Measurements from ENCODE around the gene LZTS3.
A peak's percentile ranks its signal among the peaks of the same experiment; 100 is the strongest.

Gene LZTS3

DNA sequence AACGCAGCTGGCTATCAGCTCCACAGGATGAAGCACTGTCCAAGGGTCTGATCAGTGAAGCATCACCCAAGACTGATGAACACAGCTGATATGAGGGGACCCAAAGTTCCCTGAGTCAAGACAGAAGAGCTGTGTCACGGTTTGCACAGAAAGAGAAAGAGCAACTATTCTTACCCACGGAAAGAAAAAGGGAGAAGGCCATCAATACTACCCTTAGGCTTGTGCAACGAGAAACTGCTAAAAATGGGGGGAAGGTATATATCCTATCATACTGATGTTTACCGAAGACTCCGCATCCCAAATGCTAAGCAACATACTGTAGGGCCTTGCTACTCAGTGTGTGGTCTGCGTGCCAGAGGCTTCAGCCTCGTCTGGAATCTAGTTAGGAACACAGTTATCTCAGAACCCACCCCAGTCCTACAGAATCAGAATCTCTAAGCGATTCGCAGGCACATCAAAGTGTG lies 14.3 kb downstream of the LZTS3 start:
- ChIA-PET POLR2A (interaction anchor here (0.6 to 2.5 kb wide), 11 partner anchors 8 to 443 kb away, joined by 3 to 14 read pairs (median 6); partner anchors contain the start of genes ITPA and LZTS3), CTCF (interaction anchor here (0.6 kb wide), 2 partner anchors 58 to 99 kb away, joined by 3 to 5 read pairs; no protein-coding TSS in a partner anchor)
- H3K4me3 ChIP-seq (ENCODE audit: low read depth, low read length) = peak overlapping the region; percentile 92

DNA sequence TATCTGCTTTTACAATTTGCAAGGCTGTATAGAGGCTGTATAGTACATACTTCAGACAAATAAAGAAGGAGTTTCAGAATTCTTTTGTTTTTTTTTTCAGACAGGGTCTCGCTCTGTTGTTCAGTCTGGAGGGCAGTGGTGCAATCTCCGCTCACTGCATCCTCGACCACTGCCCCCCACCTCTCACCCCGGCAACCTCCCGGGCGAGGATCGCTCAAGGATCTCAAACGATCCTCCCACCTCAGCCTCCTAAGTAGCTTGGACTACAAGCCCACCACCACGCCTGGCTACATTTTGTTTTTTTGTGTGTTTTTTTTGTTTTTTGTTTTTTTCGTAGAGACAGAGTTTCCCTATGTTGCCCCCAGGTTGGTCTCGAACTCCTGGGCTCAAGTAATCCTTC lies 15.5 kb downstream of the LZTS3 start:
- H3K4me1 ChIP-seq (ENCODE audit: control insufficient read depth, insufficient read depth, low read length) = peaks cover 11% of the 10 kb centered on the region
- POLR2A ChIA-PET = no interaction called here
- CTCF ChIA-PET = interaction anchor here (0.6 to 1.1 kb wide), 3 partner anchors 9 to 1082 kb away, joined by 3 read pairs; no protein-coding TSS in a partner anchor
- TF ChIP-seq ZNF394 (tag by site-specific recombination; IDR thresholded peaks at IDR 0.05; ENCODE audit: borderline replicate concordance) (no peak), ZNF148 (tag by site-specific recombination; IDR thresholded peaks at IDR 0.05; ENCODE audit: borderline replicate concordance) (no peak), ZNF140 (tag by site-specific recombination; IDR thresholded peaks at IDR 0.05) (no peak), ZNF548 (tag by site-specific recombination; IDR thresholded peaks at IDR 0.05) (no peak), ZFHX2 (tag by site-specific recombination; conservative IDR thresholded peaks at IDR 0.05) (no peak), KLF1 (tag by site-specific recombination; IDR thresholded peaks at IDR 0.05) (no peak), ZNF24 (tag by site-specific recombination; IDR thresholded peaks at IDR 0.05) (no peak), KLF8 (tag by site-specific recombination; IDR thresholded peaks at IDR 0.05) (no peak), ZBTB8A (tag by site-specific recombination; IDR thresholded peaks at IDR 0.05) (no peak), ZNF292 (tag by site-specific recombination; IDR thresholded peaks at IDR 0.05; ENCODE audit: borderline replicate concordance, low read depth) (no peak), ZBTB7A (tag by site-specific recombination; IDR thresholded peaks at IDR 0.05; ENCODE audit: low read depth) (no peak), ZNF174 (tag by site-specific recombination; IDR thresholded peaks at IDR 0.05) (no peak)
- no peaks in the 10 kb centered on the region for H3K9me3 ChIP-seq (ENCODE audit: control insufficient read depth, insufficient read depth, low read depth, low read length)
- no peak overlapping the region for H3K4me3 ChIP-seq (ENCODE audit: low read depth, low read length)
- H3K27ac ChIP-seq (ENCODE audit: extremely low read depth, low read depth, low read length) = 0 out of 2 replicates have a peak overlapping the region, but pooled peaks have one; percentile 28
- H3K36me3 ChIP-seq (ENCODE audit: control insufficient read depth in 2 of 2, insufficient read depth in 1 of 2, low read length in 2 of 2) = peaks cover 30 to 36% of the 10 kb centered on the region in 2 experiments; a peak in 2 of 3 replicates

More for the DNA sequence above, 14.3 kb downstream of the LZTS3 start:
- Histone ChIP-seq H3K36me3 (ENCODE audit: control insufficient read depth in 2 of 2, insufficient read depth in 1 of 2, low read length in 2 of 2) (peaks cover 27 to 28% of the 10 kb centered on the region in 2 experiments; a peak in 2 of 3 replicates), H3K27ac (ENCODE audit: extremely low read depth, low read depth, low read length) (peak overlapping the region; percentile 85), H3K9me3 (ENCODE audit: control insufficient read depth, insufficient read depth, low read depth, low read length) (no peaks in the 10 kb centered on the region), H3K4me1 (ENCODE audit: control insufficient read depth, insufficient read depth, low read length) (peaks cover 11% of the 10 kb centered on the region)
- TF ChIP-seq ZNF202 (tag by site-specific recombination; IDR thresholded peaks at IDR 0.05; ENCODE audit: borderline replicate concordance) (no peak), ZNF76 (tag by site-specific recombination; IDR thresholded peaks at IDR 0.05; ENCODE audit: borderline replicate concordance, low read depth) (peak; percentile 31; the same call in 1 of the 2 replicates), YY2 (tag by site-specific recombination; IDR thresholded peaks at IDR 0.05) (no peak), ZNF654 (tag by site-specific recombination; IDR thresholded peaks at IDR 0.05; ENCODE audit: low read depth) (0 out of 2 replicates have a peak, but pooled peaks have one; percentile 2), ZNF354C (tag by site-specific recombination; IDR thresholded peaks at IDR 0.05; ENCODE audit: borderline replicate concordance, low read depth) (no peak), ZNF169 (tag by site-specific recombination; IDR thresholded peaks at IDR 0.05) (no peak)

DNA sequence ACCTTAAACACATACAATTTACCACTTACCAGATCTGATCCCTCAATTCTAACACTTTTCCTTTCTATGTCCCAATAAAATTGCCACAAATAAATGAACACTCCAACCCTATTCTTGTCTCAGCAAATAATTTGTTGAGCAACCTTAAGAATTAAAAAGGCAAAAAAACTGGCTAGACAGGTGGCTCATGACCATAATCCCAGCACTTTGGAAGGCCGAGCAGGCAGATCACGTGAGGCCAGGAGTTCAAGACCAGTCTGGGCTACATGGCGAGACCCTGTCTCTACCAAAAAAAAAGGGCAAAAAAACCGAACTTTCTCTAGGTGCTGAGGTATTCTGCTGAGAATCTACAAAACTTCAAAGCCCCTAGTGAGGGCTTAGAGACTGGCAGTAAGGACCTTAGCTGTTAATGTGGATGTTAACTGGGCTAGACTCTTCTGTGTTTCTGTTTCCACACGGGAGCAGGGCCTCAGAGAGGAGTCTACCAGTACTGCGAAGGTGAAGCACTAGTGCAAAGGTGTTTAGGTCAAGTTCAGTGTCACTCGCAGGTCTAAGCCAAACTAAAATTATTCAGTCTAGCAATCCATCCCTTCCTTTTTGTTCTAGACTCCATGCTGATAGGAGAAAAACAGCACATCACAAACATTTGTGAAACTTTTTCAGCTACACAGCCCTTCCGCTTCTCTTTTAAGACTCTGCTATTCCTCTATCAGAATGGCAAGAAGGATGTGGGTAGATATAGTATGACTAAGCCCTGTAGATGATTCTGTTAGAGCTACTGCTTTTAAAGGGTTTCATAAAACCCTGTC lies 16.3 kb downstream of the LZTS3 start:
- POLR2A ChIA-PET = no interaction called here
- H3K27ac ChIP-seq (ENCODE audit: extremely low read depth, low read depth, low read length) = 0 out of 2 replicates have a peak overlapping the region, but pooled peaks have one; percentile 28
- no peak overlapping the region for H3K4me3 ChIP-seq (ENCODE audit: low read depth, low read length)
- TF ChIP-seq ZNF433 (tag by site-specific recombination; IDR thresholded peaks at IDR 0.05; ENCODE audit: low read depth) = no peak
- TF ChIP-seq ZNF394 (tag by site-specific recombination; IDR thresholded peaks at IDR 0.05; ENCODE audit: borderline replicate concordance) = peak; percentile 20; the same call in 1 of the 2 replicates
- H3K4me1 ChIP-seq (ENCODE audit: control insufficient read depth, insufficient read depth, low read length) = peaks cover 11% of the 10 kb centered on the region
- peaks cover 38 to 42% of the 10 kb centered on the region in 2 experiments; a peak in 2 of 3 replicates for H3K36me3 ChIP-seq (ENCODE audit: control insufficient read depth in 2 of 2, insufficient read depth in 1 of 2, low read length in 2 of 2)
- no peaks in the 10 kb centered on the region for H3K9me3 ChIP-seq (ENCODE audit: control insufficient read depth, insufficient read depth, low read depth, low read length)
- CTCF ChIA-PET = interaction anchor here (0.6 to 2.1 kb wide), 3 partner anchors 93 to 1081 kb away, joined by 3 to 6 read pairs (median 3); no protein-coding TSS in a partner anchor
